ENCODE measurements around the gene DESI1.

Gene DESI1

GRCh38 chr22:41557401-41558240, 63.2 kb downstream of the DESI1 start:
- no peak overlapping the region for H3K9ac ChIP-seq (ENCODE audit: low read length)
- H2AFZ ChIP-seq (ENCODE audit: low read depth, low read length, severe bottlenecking), result no peak overlapping the region
- H3K4me3 ChIP-seq (ENCODE audit: insufficient read depth, low read length, poor library complexity, severe bottlenecking), result no peak overlapping the region
- no peaks in the 10 kb centered on the region for H4K20me1 ChIP-seq (ENCODE audit: low read depth, low read length)
- H3K36me3 ChIP-seq (ENCODE audit: low read length), result no peaks in the 10 kb centered on the region
- no peaks in the 10 kb centered on the region for H3F3A ChIP-seq (ENCODE audit: insufficient read depth)
- H3K79me2 ChIP-seq (ENCODE audit: insufficient read depth, low read length), result no peaks in the 10 kb centered on the region
- TF ChIP-seq CTCF (IDR thresholded peaks at IDR 0.05; ENCODE audit: insufficient read depth, low read length, poor library complexity, severe bottlenecking), result no peak
- no peak for TF ChIP-seq EZH2phosphoT487 (conservative IDR thresholded peaks at IDR 0.05; ENCODE audit: low read length)
- H3K27me3 ChIP-seq (ENCODE audit: low read length), result no peaks in the 10 kb centered on the region
- no peaks in the 10 kb centered on the region for H3K9me2 ChIP-seq (replicated peaks; ENCODE audit: insufficient read depth, low read length)
- no peak overlapping the region for H3K4me2 ChIP-seq (ENCODE audit: low read depth, low read length, poor library complexity, severe bottlenecking)
- H3K9me3 ChIP-seq (ENCODE audit: insufficient read depth, low read length), result no peaks in the 10 kb centered on the region
- H3K27ac ChIP-seq (ENCODE audit: low read depth, low read length), result no peak overlapping the region

GRCh38 chr22:41556561-41556960, 64.3 kb downstream of the DESI1 start:
- Histone ChIP-seq H2AFZ (ENCODE audit: low read depth, low read length, severe bottlenecking) (no peak overlapping the region), H3K9me3 (ENCODE audit: insufficient read depth, low read length) (no peaks in the 10 kb centered on the region), H3K36me3 (ENCODE audit: low read length) (no peaks in the 10 kb centered on the region), H3K9me2 (replicated peaks; ENCODE audit: insufficient read depth, low read length) (no peaks in the 10 kb centered on the region), H3K79me2 (ENCODE audit: insufficient read depth, low read length) (no peaks in the 10 kb centered on the region), H3K4me2 (ENCODE audit: low read depth, low read length, poor library complexity, severe bottlenecking) (no peak overlapping the region), H3K27me3 (ENCODE audit: low read length) (no peaks in the 10 kb centered on the region), H3K27ac (ENCODE audit: low read depth, low read length) (no peak overlapping the region), H4K20me1 (ENCODE audit: low read depth, low read length) (no peaks in the 10 kb centered on the region), H3K4me3 (ENCODE audit: insufficient read depth, low read length, poor library complexity, severe bottlenecking) (no peak overlapping the region), H3K9ac (ENCODE audit: low read length) (no peak overlapping the region), H3F3A (ENCODE audit: insufficient read depth) (no peaks in the 10 kb centered on the region)
- TF ChIP-seq EZH2phosphoT487 (conservative IDR thresholded peaks at IDR 0.05; ENCODE audit: low read length) (no peak), CTCF (IDR thresholded peaks at IDR 0.05; ENCODE audit: insufficient read depth, low read length, poor library complexity, severe bottlenecking) (no peak)

GRCh38 chr22:41555325-41555982, 65.4 kb downstream of the DESI1 start:
- Histone ChIP-seq H3F3A (ENCODE audit: insufficient read depth) (no peaks in the 10 kb centered on the region), H3K27ac (ENCODE audit: low read depth, low read length) (no peak overlapping the region), H3K9me3 (ENCODE audit: insufficient read depth, low read length) (no peaks in the 10 kb centered on the region), H3K79me2 (ENCODE audit: insufficient read depth, low read length) (no peaks in the 10 kb centered on the region), H3K9me2 (replicated peaks; ENCODE audit: insufficient read depth, low read length) (no peaks in the 10 kb centered on the region), H3K4me3 (ENCODE audit: insufficient read depth, low read length, poor library complexity, severe bottlenecking) (no peak overlapping the region), H3K36me3 (ENCODE audit: low read length) (no peaks in the 10 kb centered on the region), H4K20me1 (ENCODE audit: low read depth, low read length) (no peaks in the 10 kb centered on the region), H3K9ac (ENCODE audit: low read length) (no peak overlapping the region), H3K4me2 (ENCODE audit: low read depth, low read length, poor library complexity, severe bottlenecking) (no peak overlapping the region), H2AFZ (ENCODE audit: low read depth, low read length, severe bottlenecking) (no peak overlapping the region), H3K27me3 (ENCODE audit: low read length) (no peaks in the 10 kb centered on the region)
- no peak for TF ChIP-seq EZH2phosphoT487 (conservative IDR thresholded peaks at IDR 0.05; ENCODE audit: low read length)
- TF ChIP-seq CTCF (IDR thresholded peaks at IDR 0.05; ENCODE audit: insufficient read depth, low read length, poor library complexity, severe bottlenecking), result no peak
